Activated T-cell treated with anti-CD3 and anti-CD28 coated beads, Interleukin-2, amount 50 U/mL, for 72 hours (primary cell): ENCODE data around the gene CD6. TPM values are rescaled to one million over a fixed set of nuclear protein-coding genes. Genes with fewer than 3 reads are reported as not detected.

ENCODE experiments used
- ATAC-seq, 2 donors: fragments of 150-1000 bp; cut with Tn5 transposase; replicated peaks in 1 of 2; 2 replicates each; pipeline ENCODE4 v1.10.0; 2021; ENCODE audit warnings: moderate library complexity in 2 of 2, mild to moderate bottlenecking in 1 of 2
- DNase-seq, 2 donors: peaks; one replicate each; pipeline ENCODE4 v3.0.0; 2021 to 2022; ENCODE audit warnings: mixed read lengths in 1 of 2
- H3K27ac Mint-ChIP-seq: one replicate; pipeline ENCODE4 v1.8.0; 2022; ENCODE audit warnings: mild to moderate bottlenecking, moderate library complexity, mixed read lengths
- H3K27me3 Mint-ChIP-seq: one replicate; pipeline ENCODE4 v1.8.0; 2022; ENCODE audit warnings: low read depth, mixed read lengths
- H3K36me3 Mint-ChIP-seq, 2 donors: one replicate each; pipeline ENCODE4 v1.8.0; 2022; ENCODE audit warnings: mixed read lengths in 2 of 2, mild to moderate bottlenecking in 1 of 2; ENCODE audit not compliant: insufficient read depth in 2 of 2
- H3K4me1 Mint-ChIP-seq: one replicate; pipeline ENCODE4 v1.8.0; 2022; ENCODE audit warnings: low read depth, mixed read lengths
- H3K4me3 Mint-ChIP-seq, 2 donors: one replicate each; pipeline ENCODE4 v1.8.0; 2022; ENCODE audit warnings: mild to moderate bottlenecking in 2 of 2, mixed read lengths in 2 of 2, moderate library complexity in 2 of 2
- H3K9me3 Mint-ChIP-seq, 2 donors: one replicate each; pipeline ENCODE4 v1.8.0; 2022; ENCODE audit warnings: mixed read lengths in 2 of 2
- total RNA-seq, 2 donors: library from RNA; stranded (reverse); gene quantifications; one replicate each; pipeline ENCODE4 v1.2.3, GENCODE V29; 2022

The CD6 gene
- total RNA-seq, 2 donors from 2014 or later = 298 to 313 TPM

DNA sequence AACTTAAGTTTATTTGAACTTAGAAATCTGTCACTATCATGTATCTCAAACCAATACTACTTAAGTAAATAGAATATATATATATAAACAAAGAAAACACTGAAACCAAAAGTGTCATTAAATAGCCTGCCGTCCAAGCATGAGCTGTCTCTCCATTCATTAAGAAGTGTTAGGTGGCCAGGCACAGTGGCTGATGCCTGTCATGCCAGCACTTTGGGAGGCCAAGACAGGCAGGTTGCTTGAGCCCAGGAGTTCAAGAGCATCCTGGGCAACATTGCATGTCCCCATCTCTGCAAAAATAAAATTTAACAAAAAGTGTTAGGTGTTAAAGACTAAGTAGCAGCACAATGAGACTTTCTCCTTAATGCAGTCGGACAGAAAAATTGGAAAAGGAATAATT lies 14.0 kb downstream of the CD6 start:
- Mint-ChIP-seq H3K9me3 (no peaks in the 10 kb centered on the region), H3K27me3 (no peaks in the 10 kb centered on the region), H3K4me1 (peaks cover 98% of the 10 kb centered on the region), H3K4me3 (peak overlapping the region; percentile 79 to 98), H3K27ac (peak overlapping the region; percentile 93), H3K36me3 (peaks cover 25 to 48% of the 10 kb centered on the region in 2 donors)
- ATAC-seq = no peak
- no peak for DNase-seq

DNA sequence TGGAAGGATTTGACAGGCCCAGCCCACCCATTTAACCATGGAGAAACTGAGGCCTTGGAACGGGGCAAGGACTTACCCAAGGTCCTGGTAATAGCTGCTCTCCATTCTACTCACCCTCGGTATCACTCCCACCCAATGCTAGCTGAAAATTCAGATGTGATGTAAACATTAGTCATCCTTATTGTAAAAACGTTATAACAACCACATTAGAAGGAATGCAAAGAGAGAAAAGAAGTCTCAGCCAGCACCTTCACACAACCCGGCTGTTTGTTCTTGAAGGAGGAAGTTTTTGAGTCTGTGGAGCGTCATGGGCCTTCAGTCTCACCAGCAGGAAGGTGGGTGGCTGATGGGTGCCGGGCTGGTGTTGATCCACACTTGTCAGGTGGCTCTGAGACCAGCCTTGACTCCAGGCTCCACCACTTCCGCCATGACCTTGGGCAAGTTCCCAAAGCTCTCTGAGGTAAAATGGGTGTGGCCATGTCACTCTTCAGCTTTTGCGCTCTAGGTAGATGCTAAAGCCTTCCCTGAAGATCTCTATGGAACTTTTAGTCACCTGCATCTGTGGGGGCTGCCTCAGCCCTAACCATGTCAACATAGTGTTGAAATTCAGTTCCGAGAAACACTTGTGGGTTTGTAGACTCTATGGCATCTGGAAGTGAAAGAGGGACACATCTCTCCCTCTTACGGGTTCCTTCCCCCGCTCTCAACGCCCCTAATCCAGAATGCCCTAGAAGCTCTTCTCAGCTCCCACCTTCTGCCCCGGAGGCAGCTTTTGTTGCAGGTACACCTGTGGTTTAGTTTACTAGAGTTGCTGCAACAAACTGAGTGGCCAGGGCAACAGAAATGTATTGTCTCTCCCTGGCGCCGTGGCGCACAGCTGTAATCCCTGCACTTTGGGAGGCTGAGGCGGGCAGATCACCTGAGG lies 14.8 kb downstream of the CD6 start:
- Mint-ChIP-seq H3K27me3 (no peaks in the 10 kb centered on the region), H3K27ac (peak overlapping the region; percentile 93), H3K4me3 (peak overlapping the region; percentile 79 to 98), H3K36me3 (peaks cover 28 to 53% of the 10 kb centered on the region in 2 donors), H3K9me3 (no peaks in the 10 kb centered on the region), H3K4me1 (peaks cover 98% of the 10 kb centered on the region)
- DNase-seq (peak; percentile 88 to 94), ATAC-seq (peak; percentile 78 to 84)

DNA sequence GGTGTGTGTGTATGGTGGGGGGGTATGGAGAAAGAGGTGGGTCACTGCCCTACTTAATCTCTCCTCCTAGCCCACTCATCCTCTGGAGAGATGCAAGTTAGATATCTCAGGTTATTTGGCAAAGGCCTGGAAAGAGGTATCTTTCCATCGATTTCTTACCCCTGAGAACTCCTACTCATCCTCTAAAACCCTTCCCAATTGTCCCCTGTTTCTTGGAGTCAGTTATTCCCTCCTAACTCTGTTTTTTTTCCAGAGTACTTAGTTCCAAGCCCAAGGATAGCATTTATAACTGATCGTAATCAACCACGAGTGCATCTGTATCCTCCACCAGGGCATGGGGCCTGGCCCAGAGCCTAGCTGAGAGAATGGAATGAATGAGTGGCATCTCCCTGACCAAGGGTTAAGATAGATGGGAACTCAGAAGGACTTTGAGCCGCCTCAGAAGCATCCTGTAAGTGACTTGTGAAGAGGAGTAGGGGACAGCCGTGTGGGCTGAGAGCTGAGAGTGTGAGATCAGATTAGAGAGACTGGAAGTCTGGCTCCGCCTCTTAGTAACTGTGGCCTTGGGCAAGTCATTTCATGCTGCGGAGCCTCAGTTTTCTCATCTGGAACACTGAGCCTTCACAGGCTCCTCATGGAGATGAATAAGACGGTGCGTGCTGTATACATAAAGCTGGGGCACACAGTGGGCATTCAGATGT lies 16.2 kb downstream of the CD6 start:
- ATAC-seq (peak; percentile 51 to 63), DNase-seq (peak; percentile 72 to 82)
- Mint-ChIP-seq H3K27ac (peak overlapping the region; percentile 93), H3K4me3 (peak overlapping the region; percentile 79 to 98), H3K4me1 (peaks cover 96% of the 10 kb centered on the region), H3K9me3 (no peaks in the 10 kb centered on the region), H3K36me3 (peaks cover 30 to 54% of the 10 kb centered on the region in 2 donors), H3K27me3 (no peaks in the 10 kb centered on the region)

DNA sequence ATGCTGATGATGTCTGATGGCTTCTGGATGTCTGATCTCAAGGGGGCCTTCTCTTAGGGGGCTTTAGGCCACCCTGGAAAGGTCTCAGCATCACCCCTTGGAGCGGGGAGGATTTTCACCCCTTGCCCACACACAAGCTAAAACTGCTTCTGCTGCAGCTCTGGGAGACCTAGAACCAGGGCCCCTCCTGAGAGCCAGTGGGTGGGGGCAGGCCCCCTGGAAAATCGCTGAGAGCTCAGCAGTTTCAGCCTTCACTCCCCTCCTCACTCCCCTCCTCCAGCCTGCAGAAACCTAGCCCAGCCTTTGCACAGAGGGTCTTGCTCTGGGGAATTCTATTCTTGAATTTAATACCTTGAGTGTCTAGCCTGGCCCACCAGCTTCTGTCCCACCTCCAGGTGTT lies 17.2 kb downstream of the CD6 start:
- peak overlapping the region; percentile 79 to 98 for H3K4me3 Mint-ChIP-seq
- peaks cover 27 to 52% of the 10 kb centered on the region in 2 donors for H3K36me3 Mint-ChIP-seq
- H3K4me1 Mint-ChIP-seq = peaks cover 96% of the 10 kb centered on the region
- no peaks in the 10 kb centered on the region for H3K27me3 Mint-ChIP-seq
- DNase-seq (no peak), ATAC-seq (no peak)
- H3K27ac Mint-ChIP-seq = peak overlapping the region; percentile 93
- no peaks in the 10 kb centered on the region for H3K9me3 Mint-ChIP-seq

DNA sequence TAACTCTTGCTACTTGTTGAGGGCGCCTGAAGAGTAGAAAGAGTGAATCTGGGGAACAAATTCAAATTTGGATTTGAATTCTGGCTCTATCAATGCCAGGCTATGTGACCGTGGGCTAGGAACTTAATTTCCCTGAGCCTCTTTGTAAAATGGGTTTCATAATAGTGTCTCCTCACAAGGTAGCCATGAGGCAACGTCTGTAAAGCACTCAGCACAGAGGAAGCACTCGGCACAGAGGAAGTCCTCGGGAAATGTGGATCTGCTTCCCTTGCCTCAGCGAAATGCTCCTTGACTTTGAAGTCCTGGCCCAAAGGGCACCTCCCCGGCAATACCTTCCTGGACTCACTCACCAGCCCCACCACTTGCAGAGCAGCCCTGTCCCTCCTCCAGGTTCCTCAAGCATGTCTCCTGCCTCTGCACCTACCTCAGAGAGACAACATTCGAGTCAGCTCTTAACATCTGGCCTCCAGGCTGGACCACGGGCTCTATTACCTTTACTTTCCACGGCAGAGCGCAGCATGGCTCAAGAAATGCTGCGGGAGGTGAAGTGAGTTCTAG lies 17.7 kb downstream of the CD6 start:
- no peaks in the 10 kb centered on the region for H3K9me3 Mint-ChIP-seq
- peaks cover 25 to 50% of the 10 kb centered on the region in 2 donors for H3K36me3 Mint-ChIP-seq
- ATAC-seq = no peak

DNA sequence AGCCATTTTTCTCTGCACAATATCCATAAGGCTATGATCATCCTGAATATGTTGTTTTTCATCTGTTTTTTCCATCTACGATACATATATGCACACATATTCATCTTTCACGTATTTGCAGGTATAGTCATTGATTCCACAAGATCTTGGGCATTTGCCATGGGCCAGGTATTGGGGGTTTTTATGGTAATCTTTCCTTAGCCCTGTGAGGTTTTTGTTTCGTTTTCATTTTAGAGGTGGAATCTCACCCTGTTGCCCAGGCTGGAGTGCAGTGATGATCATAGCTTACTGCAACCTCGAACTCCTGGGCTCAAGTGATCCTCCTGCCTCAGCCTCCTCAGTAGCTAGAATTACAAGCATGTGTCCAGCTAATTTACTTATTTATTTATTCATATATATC lies 20.0 kb downstream of the CD6 start:
- Mint-ChIP-seq H3K27me3 (no peaks in the 10 kb centered on the region), H3K4me1 (peaks cover 96% of the 10 kb centered on the region), H3K27ac (peak overlapping the region; percentile 95), H3K9me3 (no peaks in the 10 kb centered on the region), H3K4me3 (peak overlapping the region; percentile 69 to 70), H3K36me3 (peaks cover 25 to 53% of the 10 kb centered on the region in 2 donors)
- ATAC-seq = peak in 1 of 2 donors; percentile 2
- no peak for DNase-seq

More for the DNA sequence above, 17.7 kb downstream of the CD6 start:
- no peak for DNase-seq
- Mint-ChIP-seq H3K4me3 (peak overlapping the region; percentile 79 to 98), H3K27ac (peak overlapping the region; percentile 93), H3K4me1 (peaks cover 96% of the 10 kb centered on the region), H3K27me3 (no peaks in the 10 kb centered on the region)

DNA sequence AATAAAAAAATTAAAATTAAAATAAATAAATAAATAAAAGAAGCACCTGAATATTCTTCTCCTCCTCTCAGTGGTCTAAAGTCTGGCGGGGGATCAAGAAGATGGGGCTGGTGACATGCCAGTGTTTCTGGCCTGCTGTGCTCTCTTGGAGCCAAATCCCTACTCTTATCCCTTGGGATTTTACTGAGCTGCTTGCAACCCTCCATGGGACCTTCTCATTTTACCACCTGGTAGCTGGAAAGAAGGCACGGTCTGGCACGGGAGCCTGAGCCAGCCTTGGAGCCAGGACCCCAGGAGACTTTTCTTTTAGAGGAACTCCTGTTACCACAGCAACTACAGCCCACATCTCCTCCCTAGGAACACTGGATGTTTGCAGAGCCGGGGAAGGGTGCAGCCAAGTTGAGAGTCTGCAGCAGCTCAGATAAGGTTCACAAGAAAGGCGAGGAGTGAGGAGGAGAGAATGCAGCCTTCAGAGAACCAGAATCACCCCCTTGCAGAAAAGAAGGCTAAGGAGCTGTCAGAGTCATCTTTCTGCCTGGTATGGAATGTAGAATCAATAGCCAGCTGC lies 21.4 kb downstream of the CD6 start:
- Mint-ChIP-seq H3K4me1 (peaks cover 89% of the 10 kb centered on the region), H3K9me3 (no peaks in the 10 kb centered on the region), H3K27ac (peak overlapping the region; percentile 84), H3K36me3 (peaks cover 19 to 48% of the 10 kb centered on the region in 2 donors), H3K4me3 (peak overlapping the region; percentile 76 to 81), H3K27me3 (no peaks in the 10 kb centered on the region)
- no peak for ATAC-seq
- no peak for DNase-seq

DNA sequence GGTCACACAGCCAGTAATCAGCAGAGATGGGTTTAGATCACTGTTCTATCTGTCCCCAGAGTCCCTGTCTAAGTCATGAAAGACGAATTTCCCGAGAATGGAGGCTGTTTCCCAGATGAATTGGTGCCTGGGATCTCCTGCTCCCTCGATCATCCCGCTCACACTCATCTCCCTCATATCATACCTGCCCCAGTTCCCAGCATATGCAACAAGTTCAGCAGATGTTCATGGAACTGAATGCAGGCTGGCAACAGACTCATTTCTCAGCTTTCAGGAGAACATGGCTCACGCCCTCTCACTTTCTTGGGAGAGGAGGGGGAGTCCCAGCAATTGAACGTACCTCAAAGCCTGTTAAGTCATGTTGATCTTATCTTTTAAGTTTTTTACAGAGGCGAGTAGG lies 22.1 kb downstream of the CD6 start:
- H3K27ac Mint-ChIP-seq = peak overlapping the region; percentile 84
- DNase-seq (peak in 1 of 2 donors; percentile 56), ATAC-seq (peak; percentile 55)
- H3K36me3 Mint-ChIP-seq = peaks cover 17 to 45% of the 10 kb centered on the region in 2 donors
- H3K27me3 Mint-ChIP-seq = no peaks in the 10 kb centered on the region
- H3K9me3 Mint-ChIP-seq = no peaks in the 10 kb centered on the region
- peaks cover 89% of the 10 kb centered on the region for H3K4me1 Mint-ChIP-seq
- H3K4me3 Mint-ChIP-seq = peak overlapping the region; percentile 76 to 81

DNA sequence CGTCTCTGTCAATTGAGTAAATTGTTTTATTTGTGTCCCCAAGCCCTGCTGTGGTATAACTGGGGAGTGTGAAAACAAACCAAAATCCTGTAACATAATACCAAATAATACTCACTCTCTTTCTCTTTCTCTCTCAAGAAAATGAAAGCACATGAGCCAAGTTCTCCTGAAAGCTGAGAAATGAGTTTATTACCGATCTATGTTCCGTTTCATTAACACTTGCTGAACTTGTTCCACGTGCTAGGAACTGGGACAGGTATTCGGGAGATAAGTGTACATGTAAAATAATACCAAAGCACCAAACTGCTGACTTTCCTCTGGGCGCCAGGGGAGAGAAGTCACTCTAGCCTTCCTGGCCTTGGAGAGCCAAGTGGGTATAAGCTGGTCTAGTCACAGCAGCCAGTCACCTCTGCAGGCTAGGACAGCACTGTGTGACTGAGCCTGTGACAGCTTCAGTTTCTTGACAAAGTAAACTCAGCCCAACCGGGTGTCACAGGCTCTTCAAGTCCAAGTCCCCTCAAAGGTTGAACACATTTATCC lies 23.1 kb downstream of the CD6 start:
- H3K36me3 Mint-ChIP-seq = peaks cover 14 to 43% of the 10 kb centered on the region in 2 donors
- H3K4me3 Mint-ChIP-seq = peak overlapping the region; percentile 76 to 94
- no peaks in the 10 kb centered on the region for H3K27me3 Mint-ChIP-seq

DNA sequence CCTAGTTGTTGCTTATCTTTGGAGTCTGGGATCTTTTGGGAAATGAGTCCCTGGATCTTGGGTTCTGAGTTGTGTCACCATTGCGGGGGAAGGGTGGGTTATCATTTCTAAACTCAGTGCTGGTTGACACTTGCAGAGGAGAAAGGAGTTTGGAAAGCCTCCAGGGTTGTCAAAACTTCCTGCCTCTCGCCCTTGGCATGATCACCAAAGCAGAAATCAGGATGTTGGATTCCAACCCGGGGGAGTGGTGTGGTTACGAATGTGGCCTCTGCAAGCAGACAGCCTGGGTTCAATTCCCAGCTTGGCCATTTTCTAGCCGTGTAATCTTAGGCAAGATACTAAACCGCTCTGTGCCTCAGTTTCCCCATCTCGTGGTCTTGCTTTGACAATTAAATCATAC lies 24.3 kb downstream of the CD6 start:
- DNase-seq = no peak
- peak overlapping the region; percentile 76 to 94 for H3K4me3 Mint-ChIP-seq
- H3K27me3 Mint-ChIP-seq = no peaks in the 10 kb centered on the region
- no peaks in the 10 kb centered on the region for H3K9me3 Mint-ChIP-seq
- H3K27ac Mint-ChIP-seq = peak overlapping the region; percentile 59
- peaks cover 90% of the 10 kb centered on the region for H3K4me1 Mint-ChIP-seq
- no peak for ATAC-seq
- H3K36me3 Mint-ChIP-seq = peaks cover 12 to 41% of the 10 kb centered on the region in 2 donors

More for the DNA sequence above, 23.1 kb downstream of the CD6 start:
- peak overlapping the region; percentile 96 for H3K27ac Mint-ChIP-seq
- ATAC-seq (peak; percentile 73 to 74), DNase-seq (peak in 1 of 2 donors; percentile 40)
- H3K4me1 Mint-ChIP-seq = peaks cover 89% of the 10 kb centered on the region
- no peaks in the 10 kb centered on the region for H3K9me3 Mint-ChIP-seq

DNA sequence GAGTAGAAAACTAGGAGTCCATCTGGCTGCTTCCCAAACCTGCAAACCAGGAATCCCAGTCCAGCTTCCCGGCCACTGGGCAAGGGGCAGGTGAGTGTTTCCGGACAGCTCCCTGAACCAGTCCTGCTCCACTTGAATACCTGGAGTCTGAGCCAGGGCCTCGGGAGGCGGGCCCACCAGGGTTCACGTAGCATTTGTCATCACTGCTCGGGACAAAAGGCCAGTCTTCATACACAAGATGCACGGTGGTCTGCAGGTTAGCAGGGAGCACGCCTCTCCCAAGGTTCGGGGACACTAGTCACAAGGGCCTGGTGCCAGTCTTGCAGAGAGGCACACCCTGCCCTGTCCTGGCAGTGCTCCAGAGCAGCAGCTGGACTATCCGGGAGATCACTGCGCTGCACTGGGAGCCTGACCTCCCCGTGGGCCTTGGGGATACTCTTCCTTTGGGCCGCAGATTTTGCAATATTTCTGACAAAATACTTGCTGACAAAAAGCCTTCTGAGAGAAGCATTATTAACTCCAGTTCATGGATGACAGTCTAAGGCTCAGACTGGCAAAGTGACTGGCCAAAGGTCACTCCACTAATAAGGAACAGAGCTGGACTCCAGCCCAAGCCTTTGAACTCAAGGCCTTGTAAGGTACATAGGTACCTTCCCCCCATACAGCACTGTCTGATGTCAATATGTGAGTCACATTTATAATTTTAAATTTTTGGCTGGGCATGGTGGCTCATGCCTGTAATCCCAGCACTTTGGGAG lies 25.1 kb downstream of the CD6 start:
- peaks cover 10 to 34% of the 10 kb centered on the region in 2 donors for H3K36me3 Mint-ChIP-seq
- H3K4me3 Mint-ChIP-seq = peak overlapping the region in 1 of 2 donors; percentile 7

DNA sequence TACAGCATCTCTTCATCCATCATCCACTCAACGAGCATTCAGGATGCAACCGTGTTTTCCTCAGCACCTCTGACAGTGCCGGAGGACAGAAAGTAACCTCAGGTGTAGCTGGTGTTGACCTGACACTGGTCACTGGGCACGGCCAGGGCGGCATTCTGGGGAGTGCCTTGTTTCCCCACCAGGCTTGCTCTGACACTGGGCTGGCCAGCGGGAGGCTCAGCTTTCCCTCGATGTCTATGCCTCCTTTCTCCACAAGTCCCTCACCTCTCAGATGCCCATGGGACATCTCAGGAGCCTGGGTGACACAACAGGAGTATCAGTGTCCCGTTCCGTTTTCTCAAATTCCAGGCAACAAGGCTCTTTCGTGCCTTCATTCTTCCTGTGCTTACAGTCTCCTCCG lies 28.9 kb downstream of the CD6 start:
- Mint-ChIP-seq H3K4me1 (peaks cover 92% of the 10 kb centered on the region), H3K27me3 (no peaks in the 10 kb centered on the region), H3K9me3 (no peaks in the 10 kb centered on the region), H3K4me3 (no peak overlapping the region), H3K36me3 (peaks cover 14 to 32% of the 10 kb centered on the region in 2 donors), H3K27ac (peak overlapping the region; percentile 22)
- DNase-seq (no peak), ATAC-seq (no peak)

More for the DNA sequence above, 25.1 kb downstream of the CD6 start:
- DNase-seq (no peak), ATAC-seq (no peak)
- Mint-ChIP-seq H3K27ac (peak overlapping the region; percentile 58), H3K4me1 (peaks cover 90% of the 10 kb centered on the region), H3K9me3 (no peaks in the 10 kb centered on the region), H3K27me3 (no peaks in the 10 kb centered on the region)
